Muscle layer of duodenum (tissue), 2 donors: ENCODE data around the gene RIMBP2.

Source experiments
- H3K27ac ChIP-seq: one replicate; pipeline ENCODE4 v1.7.0; 2013; ENCODE audit warnings: mild to moderate bottlenecking, low read length
- H3K27me3 ChIP-seq: one replicate; pipeline ENCODE4 v1.7.0; 2013; ENCODE audit warnings: low read depth, mild to moderate bottlenecking, control low read depth, low read length
- H3K36me3 ChIP-seq, 2 donors: one replicate each; pipeline ENCODE4 v1.7.0; 2013; ENCODE audit warnings: low read length in 2 of 2, control low read depth in 1 of 2, mild to moderate bottlenecking in 1 of 2; ENCODE audit not compliant: insufficient read depth in 2 of 2, control insufficient read depth in 1 of 2
- H3K4me1 ChIP-seq, 2 donors: one replicate each; pipeline ENCODE4 v1.7.0; 2013; ENCODE audit warnings: low read length in 2 of 2, mild to moderate bottlenecking in 2 of 2, control low read depth in 1 of 2, moderate library complexity in 1 of 2; ENCODE audit not compliant: insufficient read depth in 2 of 2, control insufficient read depth in 1 of 2
- H3K4me3 ChIP-seq, 2 donors: one replicate each; pipeline ENCODE4 v1.7.0; 2013; ENCODE audit warnings: low read length in 2 of 2, low read depth in 1 of 2, mild to moderate bottlenecking in 1 of 2
- H3K9me3 ChIP-seq, 2 donors: one replicate each; pipeline ENCODE4 v1.7.0; 2013; ENCODE audit warnings: low read length in 2 of 2, control low read depth in 1 of 2, mild to moderate bottlenecking in 1 of 2; ENCODE audit not compliant: control insufficient read depth in 1 of 2
- donor health status: healthy.

Gene RIMBP2

DNA sequence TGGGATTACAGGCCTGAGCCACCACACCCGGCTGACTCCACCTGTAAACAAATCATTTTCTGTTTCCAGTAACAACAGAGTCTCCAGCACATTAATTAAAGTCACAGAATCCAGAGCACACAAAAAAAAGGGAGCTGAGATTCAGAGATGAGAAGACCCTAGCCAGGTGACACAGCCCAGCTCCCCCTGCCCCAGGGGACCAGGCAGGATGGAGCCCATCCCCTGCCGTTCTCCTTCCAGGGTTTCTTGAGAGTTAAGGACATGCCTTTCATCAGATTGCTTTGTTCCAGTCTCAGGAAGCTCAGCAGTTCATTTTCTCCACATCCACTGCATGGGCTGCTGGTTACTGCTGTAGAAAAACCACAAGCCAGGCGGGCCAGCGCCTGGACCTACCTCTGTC is 81.2 kb downstream of the RIMBP2 start:
- H3K9me3 ChIP-seq, result no peaks in the 10 kb centered on the region
- no peaks in the 10 kb centered on the region for H3K27me3 ChIP-seq
- no peaks in the 10 kb centered on the region for H3K4me1 ChIP-seq
- H3K4me3 ChIP-seq, result no peak overlapping the region
- H3K36me3 ChIP-seq, result no peaks in the 10 kb centered on the region
- no peak overlapping the region for H3K27ac ChIP-seq

DNA sequence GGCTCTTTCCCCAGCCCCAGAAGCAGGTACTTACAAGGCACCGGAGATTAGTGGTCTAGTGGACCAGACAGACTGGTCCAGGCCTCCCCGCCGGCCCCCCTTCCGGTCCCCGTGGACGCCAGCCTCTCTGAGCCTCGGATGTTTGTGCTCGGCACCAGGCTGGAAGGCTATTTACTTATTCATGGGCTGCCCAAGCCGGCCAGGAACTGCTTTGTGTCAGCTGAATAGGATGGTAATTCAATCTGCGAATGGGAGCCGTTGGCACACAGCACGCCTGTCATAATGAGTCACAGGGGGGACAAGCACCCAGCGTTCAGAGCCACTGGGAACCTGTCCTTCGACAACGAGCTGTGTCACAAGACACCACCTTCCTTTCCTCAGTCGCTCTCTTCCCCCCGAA is 82.3 kb downstream of the RIMBP2 start:
- Histone ChIP-seq H3K9me3 (no peaks in the 10 kb centered on the region), H3K27ac (no peak overlapping the region), H3K4me3 (no peak overlapping the region), H3K36me3 (no peaks in the 10 kb centered on the region), H3K4me1 (no peaks in the 10 kb centered on the region), H3K27me3 (no peaks in the 10 kb centered on the region)

DNA sequence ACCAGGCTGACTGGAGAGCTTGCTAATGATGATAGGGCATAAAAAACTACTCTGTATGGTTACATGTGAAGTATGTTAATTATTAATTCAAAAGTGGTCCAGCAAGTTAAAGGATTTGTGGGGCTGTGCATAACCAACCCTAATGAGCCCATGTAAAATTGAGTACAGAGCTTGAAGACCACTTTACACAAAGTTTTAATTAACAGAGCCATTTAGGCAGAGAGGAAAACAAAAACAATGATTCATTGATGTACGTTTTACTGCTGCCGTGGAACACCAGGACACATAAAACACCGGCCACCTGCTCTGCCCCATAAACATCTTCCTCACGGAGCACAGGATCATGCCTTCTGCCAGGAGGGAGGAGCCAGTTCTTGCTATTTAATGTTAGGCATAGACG is 83.5 kb downstream of the RIMBP2 start:
- Histone ChIP-seq H3K4me1 (no peaks in the 10 kb centered on the region), H3K27ac (no peak overlapping the region), H3K4me3 (no peak overlapping the region), H3K36me3 (no peaks in the 10 kb centered on the region), H3K9me3 (no peaks in the 10 kb centered on the region), H3K27me3 (no peaks in the 10 kb centered on the region)

DNA sequence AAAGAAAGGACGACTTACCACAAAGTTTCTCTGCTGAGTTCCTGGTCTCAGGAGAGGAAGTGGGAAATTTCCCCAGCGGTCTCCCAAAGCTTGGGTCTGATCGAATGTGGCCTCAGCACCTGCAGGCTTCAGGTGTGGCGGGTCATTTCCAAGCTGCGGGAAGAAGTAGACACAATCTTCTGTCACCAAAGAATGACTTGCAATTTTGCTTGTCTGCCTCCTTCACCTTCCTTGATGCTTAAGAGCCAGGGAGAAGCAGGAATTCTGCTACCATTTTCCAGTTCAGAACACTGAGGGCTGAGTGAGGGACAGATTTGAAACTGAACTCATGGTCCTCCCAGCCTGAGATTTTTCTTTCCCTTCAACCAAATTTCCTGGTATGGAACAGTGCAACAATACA is 87.8 kb downstream of the RIMBP2 start:
- H3K4me1 ChIP-seq, result no peaks in the 10 kb centered on the region
- H3K4me3 ChIP-seq, result no peak overlapping the region
- H3K36me3 ChIP-seq, result no peaks in the 10 kb centered on the region
- peaks cover 0 to 6% of the 10 kb centered on the region in 2 donors for H3K9me3 ChIP-seq
- H3K27me3 ChIP-seq, result no peaks in the 10 kb centered on the region
- no peak overlapping the region for H3K27ac ChIP-seq

DNA sequence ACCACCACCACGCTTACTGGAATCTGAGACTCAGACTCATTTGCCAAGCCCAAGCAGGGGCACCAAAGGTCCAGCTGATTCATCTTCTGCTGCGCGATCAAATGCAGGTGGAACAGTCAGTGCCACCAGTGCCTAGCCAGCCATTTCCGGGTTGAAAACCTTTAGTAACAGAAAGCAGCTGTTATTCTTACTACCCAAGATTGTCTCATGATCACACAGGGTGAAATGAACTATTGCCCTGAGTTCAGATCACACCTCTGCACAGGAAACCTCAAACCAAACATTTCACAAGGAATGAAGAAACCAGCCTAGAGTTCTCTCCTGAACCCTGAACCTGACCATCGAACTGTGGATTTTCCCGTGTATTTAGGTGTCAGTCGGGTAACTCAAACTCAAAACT is 88.9 kb downstream of the RIMBP2 start:
- peaks cover 0 to 12% of the 10 kb centered on the region in 2 donors for H3K9me3 ChIP-seq
- H3K27me3 ChIP-seq, result no peaks in the 10 kb centered on the region
- H3K36me3 ChIP-seq, result no peaks in the 10 kb centered on the region
- H3K27ac ChIP-seq, result no peak overlapping the region
- H3K4me1 ChIP-seq, result no peaks in the 10 kb centered on the region
- H3K4me3 ChIP-seq, result no peak overlapping the region

DNA sequence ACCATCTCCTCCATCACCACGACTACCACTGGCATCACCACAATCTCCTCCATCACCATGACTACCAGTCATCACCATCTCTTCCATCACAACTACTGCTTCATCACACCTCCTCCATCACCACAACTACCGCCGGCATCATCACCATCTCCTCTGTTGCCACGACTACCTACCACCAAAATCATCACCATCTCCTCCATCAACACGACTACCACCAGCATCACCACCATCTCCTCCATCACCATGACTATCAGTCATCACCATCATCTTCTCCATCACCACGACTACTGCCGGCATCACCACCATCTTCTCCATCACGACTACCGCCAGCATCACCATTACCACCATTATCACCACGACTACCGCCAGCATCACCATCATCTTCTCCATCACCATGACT is 89.5 kb downstream of the RIMBP2 start:
- Histone ChIP-seq H3K36me3 (no peaks in the 10 kb centered on the region), H3K9me3 (peaks cover 0 to 12% of the 10 kb centered on the region in 2 donors), H3K27ac (no peak overlapping the region), H3K4me3 (no peak overlapping the region), H3K27me3 (no peaks in the 10 kb centered on the region), H3K4me1 (no peaks in the 10 kb centered on the region)

DNA sequence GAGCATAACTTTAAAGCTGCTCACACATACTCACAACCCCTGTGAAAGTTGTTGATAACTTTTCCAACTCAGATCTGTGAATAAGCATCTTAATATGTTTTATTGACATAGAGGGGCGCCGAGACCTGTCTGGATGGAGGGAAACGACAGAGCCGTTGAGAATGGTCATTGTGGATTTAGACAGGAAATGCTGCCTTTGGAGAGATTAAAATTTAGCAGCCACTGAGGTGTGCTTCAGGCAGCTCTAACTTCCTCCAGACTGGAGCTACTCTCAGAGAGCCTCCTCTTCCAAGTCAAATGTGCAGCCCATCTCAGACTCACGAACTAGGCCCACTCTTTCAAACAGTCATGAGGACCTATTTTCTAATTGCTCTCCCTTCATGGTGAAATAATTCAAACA is 90.9 kb downstream of the RIMBP2 start:
- no peaks in the 10 kb centered on the region for H3K27me3 ChIP-seq
- H3K4me3 ChIP-seq, result no peak overlapping the region
- no peak overlapping the region for H3K27ac ChIP-seq
- H3K36me3 ChIP-seq, result no peaks in the 10 kb centered on the region
- H3K9me3 ChIP-seq, result peaks cover 0 to 12% of the 10 kb centered on the region in 2 donors
- H3K4me1 ChIP-seq, result no peaks in the 10 kb centered on the region

DNA sequence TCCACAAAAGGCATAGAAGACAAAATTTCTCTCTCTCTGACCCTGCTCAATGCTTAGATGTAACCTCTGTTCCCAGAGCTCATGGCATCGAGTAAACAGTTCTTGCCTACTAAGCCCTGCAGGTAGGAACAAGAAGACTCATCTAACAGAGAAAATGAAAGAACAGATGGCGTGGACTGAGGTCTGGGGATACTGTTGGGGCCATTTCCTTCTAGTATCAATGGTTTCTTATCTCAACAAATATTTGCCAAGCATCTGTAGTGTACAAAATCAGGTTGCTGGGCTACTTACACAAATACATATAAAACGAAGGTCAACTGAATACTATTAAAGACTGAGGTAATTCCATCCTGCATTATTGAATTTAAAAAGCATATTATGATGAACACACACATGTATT is 93.3 kb downstream of the RIMBP2 start:
- H3K9me3 ChIP-seq, result peaks cover 0 to 12% of the 10 kb centered on the region in 2 donors
- no peak overlapping the region for H3K4me3 ChIP-seq
- H3K27ac ChIP-seq, result no peak overlapping the region
- no peaks in the 10 kb centered on the region for H3K27me3 ChIP-seq
- no peaks in the 10 kb centered on the region for H3K4me1 ChIP-seq
- H3K36me3 ChIP-seq, result no peaks in the 10 kb centered on the region

DNA sequence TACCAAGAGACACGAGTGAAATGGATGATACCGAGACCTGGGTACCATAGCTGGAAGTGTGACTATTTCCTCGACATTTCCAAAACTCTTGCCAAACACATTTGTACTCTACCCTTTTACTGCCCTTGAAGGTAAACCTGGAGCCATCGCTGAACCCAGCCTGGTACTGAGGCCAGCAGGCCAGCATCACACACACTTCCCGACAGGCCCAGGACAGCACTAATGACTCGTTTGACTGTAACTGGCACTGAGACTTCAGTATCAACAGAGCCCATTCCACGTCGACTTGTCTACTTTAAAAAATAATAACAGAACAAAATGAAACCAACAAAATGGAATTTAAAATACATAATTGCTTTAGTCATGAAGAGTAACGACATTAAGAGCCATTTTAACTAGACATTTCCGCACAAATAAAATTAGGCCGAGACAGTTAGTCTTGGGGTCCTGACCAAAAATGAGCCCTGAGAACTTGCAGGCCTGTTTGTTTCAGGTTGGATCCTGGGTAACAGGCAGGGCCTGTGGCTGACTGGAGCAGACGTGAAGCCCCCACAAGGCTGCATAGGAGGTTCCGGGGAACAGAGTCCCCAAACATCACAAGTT is 94.3 kb downstream of the RIMBP2 start:
- H3K4me1 ChIP-seq, result no peaks in the 10 kb centered on the region
- no peak overlapping the region for H3K27ac ChIP-seq

DNA sequence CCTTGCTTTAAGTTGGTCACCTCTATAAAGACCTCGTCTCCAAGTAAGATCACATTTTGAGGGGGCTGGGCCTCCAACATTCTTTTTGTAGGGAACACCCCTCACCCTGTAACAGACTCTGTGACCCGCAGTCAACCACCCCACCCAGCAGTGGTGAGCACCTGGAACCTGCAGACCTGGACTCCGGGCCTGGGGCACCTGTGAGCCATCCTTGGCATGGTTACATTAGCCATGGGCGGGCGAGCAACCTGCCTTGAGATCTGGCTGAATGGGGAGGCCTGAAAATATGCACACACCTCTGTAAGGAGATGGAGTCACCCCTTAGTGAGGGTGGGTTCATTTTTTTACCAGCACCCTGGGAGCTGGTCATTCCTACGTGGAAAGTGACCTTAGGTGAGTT is 95.3 kb downstream of the RIMBP2 start:
- H3K27me3 ChIP-seq, result no peaks in the 10 kb centered on the region
- no peak overlapping the region for H3K27ac ChIP-seq
- H3K9me3 ChIP-seq, result peaks cover 0 to 12% of the 10 kb centered on the region in 2 donors
- no peaks in the 10 kb centered on the region for H3K36me3 ChIP-seq
- no peaks in the 10 kb centered on the region for H3K4me1 ChIP-seq
- no peak overlapping the region for H3K4me3 ChIP-seq

More for the DNA sequence above, 94.3 kb downstream of the RIMBP2 start:
- Histone ChIP-seq H3K36me3 (no peaks in the 10 kb centered on the region), H3K9me3 (peaks cover 0 to 12% of the 10 kb centered on the region in 2 donors), H3K27me3 (no peaks in the 10 kb centered on the region), H3K4me3 (no peak overlapping the region)

DNA sequence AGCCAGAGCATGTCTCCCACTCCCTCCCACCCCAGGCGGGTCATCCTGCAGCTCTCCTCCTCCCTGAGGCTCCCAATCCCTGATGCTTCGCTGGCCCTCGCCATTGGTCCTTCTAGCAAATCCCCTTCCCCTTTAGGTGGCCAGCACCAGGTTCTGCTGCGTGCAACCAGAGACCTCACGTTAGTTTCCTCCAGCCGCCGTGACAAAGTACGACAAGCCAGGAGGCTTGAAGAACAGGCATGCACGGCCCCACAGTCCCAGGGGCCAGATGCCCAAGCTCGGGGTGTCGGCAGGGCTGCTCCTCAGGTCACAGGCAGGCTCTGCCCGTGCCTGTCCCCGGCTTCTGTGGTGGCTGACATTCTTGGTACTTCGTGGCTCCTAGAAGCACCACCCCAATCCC is 95.8 kb downstream of the RIMBP2 start:
- Histone ChIP-seq H3K27me3 (no peaks in the 10 kb centered on the region), H3K36me3 (no peaks in the 10 kb centered on the region), H3K27ac (no peak overlapping the region), H3K4me1 (no peaks in the 10 kb centered on the region), H3K9me3 (peaks cover 0 to 12% of the 10 kb centered on the region in 2 donors), H3K4me3 (no peak overlapping the region)

DNA sequence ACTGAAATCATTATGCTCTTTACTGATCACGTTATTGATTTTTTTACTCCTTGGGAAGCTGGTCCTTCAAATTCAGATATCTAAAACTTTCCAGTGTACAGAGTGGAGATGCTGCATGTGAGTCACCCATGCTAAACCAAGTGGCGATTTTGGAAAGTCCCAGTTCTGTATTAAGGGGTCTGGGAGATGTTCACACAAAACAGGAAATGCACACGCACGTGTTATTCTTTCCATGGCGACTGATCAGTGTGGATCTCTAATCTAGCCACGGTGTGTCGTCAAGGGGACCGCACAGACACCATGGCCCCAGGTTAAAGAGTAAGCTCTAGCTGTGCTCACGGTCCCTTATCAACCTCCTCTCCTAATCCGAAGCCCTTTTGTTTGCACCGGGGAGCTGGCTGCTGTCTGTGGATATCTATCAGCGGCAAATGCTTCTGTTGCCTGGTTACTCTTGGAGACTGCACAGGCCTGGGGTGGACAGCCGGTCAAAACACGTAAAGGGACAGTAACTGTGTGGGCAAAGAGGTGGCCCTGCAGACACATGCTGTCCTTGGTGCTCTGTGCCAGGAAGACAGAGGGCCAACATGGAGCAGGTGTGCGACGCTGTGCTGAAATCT is 96.6 kb downstream of the RIMBP2 start:
- peaks cover 0 to 12% of the 10 kb centered on the region in 2 donors for H3K9me3 ChIP-seq
- H3K4me1 ChIP-seq, result no peaks in the 10 kb centered on the region
- no peak overlapping the region for H3K4me3 ChIP-seq
- H3K27me3 ChIP-seq, result no peaks in the 10 kb centered on the region
- no peaks in the 10 kb centered on the region for H3K36me3 ChIP-seq
- H3K27ac ChIP-seq, result no peak overlapping the region
